ENCODE results near the gene ANKHD1.

DNA sequence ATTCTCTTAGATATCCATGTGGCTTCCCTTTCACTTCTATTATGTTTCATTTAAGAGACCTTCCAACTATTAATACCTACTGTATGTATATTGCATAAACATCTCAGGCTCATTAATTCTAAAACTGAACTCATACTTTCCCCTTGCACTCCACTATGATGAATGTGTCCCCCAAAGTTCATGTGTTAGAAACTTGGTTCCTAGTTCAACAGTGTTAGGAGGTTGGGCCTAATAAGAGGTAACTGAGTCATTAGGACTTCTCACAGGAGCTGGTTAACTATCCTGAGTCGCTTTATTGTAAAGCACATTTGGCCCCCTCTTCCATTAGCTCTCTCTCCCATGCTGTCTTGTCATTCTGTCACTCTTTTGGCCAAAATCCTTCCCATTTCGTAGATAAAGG, 22.0 kb downstream of the ANKHD1 start:
- TF ChIP-seq, protein P1, sequence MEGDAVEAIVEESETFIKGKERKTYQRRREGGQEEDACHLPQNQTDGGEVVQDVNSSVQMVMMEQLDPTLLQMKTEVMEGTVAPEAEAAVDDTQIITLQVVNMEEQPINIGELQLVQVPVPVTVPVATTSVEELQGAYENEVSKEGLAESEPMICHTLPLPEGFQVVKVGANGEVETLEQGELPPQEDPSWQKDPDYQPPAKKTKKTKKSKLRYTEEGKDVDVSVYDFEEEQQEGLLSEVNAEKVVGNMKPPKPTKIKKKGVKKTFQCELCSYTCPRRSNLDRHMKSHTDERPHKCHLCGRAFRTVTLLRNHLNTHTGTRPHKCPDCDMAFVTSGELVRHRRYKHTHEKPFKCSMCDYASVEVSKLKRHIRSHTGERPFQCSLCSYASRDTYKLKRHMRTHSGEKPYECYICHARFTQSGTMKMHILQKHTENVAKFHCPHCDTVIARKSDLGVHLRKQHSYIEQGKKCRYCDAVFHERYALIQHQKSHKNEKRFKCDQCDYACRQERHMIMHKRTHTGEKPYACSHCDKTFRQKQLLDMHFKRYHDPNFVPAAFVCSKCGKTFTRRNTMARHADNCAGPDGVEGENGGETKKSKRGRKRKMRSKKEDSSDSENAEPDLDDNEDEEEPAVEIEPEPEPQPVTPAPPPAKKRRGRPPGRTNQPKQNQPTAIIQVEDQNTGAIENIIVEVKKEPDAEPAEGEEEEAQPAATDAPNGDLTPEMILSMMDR (IDR thresholded peaks at IDR 0.05), result no peak
- no peak for TF ChIP-seq POLR2A (IDR thresholded peaks at IDR 0.05)
